Neuronal stem cell (in vitro differentiated cells): ENCODE data around the gene CMTM2. TPM values are rescaled to one million over a fixed set of nuclear protein-coding genes. Genes with fewer than 3 reads are reported as not detected.

Experiments
- DNase-seq: peaks from one replicate; pipeline ENCODE4 v3.0.0-alpha.2; 2013; ENCODE audit warnings: low spot score
- H2AFZ ChIP-seq: one replicate; pipeline ENCODE4 v1.6.1; 2013; ENCODE audit warnings: mild to moderate bottlenecking, low read length, inconsistent platforms
- H2AK5ac ChIP-seq: 2 replicates; pipeline ENCODE4 v1.6.1; 2013; ENCODE audit warnings: low read depth, mild to moderate bottlenecking, inconsistent platforms, low read length, moderate library complexity, mixed read lengths
- H2BK120ac ChIP-seq: 2 replicates; pipeline ENCODE4 v1.6.1; 2013; ENCODE audit warnings: low read depth, mild to moderate bottlenecking, inconsistent platforms, low read length, moderate library complexity, mixed read lengths
- H2BK12ac ChIP-seq: one replicate; pipeline ENCODE4 v1.6.1; 2013; ENCODE audit warnings: low read length, inconsistent platforms
- H2BK15ac ChIP-seq: 2 replicates; pipeline ENCODE4 v1.6.1; 2013; ENCODE audit warnings: mild to moderate bottlenecking, low read length, inconsistent platforms, mixed read lengths
- H2BK5ac ChIP-seq: one replicate; pipeline ENCODE4 v1.6.1; 2013; ENCODE audit warnings: inconsistent platforms, mild to moderate bottlenecking, low read length, moderate library complexity
- H3K14ac ChIP-seq: one replicate; pipeline ENCODE4 v1.6.1; 2013; ENCODE audit warnings: low read length, inconsistent platforms
- H3K18ac ChIP-seq: 2 replicates; pipeline ENCODE4 v1.6.1; 2013; ENCODE audit warnings: low read length, inconsistent platforms
- H3K23ac ChIP-seq: 2 replicates; pipeline ENCODE4 v1.6.1; 2013; ENCODE audit warnings: low read depth, mild to moderate bottlenecking, mixed read lengths, low read length, inconsistent platforms; ENCODE audit not compliant: poor library complexity
- H3K27ac ChIP-seq: replicated peaks from 3 replicates; pipeline ENCODE4 v1.5.1; 2013; ENCODE audit warnings: low read length, inconsistent platforms
- H3K27me3 ChIP-seq, 3 experiments: 2 replicates each; pipeline ENCODE4 v1.6.1; 2013; ENCODE audit warnings: low read length in 3 of 3, mild to moderate bottlenecking in 2 of 3, inconsistent platforms in 1 of 3, low read depth in 1 of 3, mixed read lengths in 1 of 3, moderate library complexity in 1 of 3; ENCODE audit not compliant: control insufficient read depth in 3 of 3, insufficient read depth in 3 of 3
- H3K36me3 ChIP-seq, 2 donors: replicated peaks in 1 of 2; 2 replicates each; pipeline ENCODE4 v1.6.1; 2013; ENCODE audit warnings: low read length in 2 of 2; ENCODE audit not compliant: control insufficient read depth in 2 of 2, insufficient read depth in 2 of 2
- H3K4ac ChIP-seq: 2 replicates; pipeline ENCODE4 v1.6.1; 2013; ENCODE audit warnings: inconsistent platforms, mild to moderate bottlenecking, low read length, moderate library complexity
- H3K4me1 ChIP-seq, 2 donors: 1 replicate in 1 of 2; 2 replicates in 1 of 2; pipeline ENCODE4 v1.6.1; 2013; ENCODE audit warnings: low read length in 2 of 2, low read depth in 1 of 2; ENCODE audit not compliant: control insufficient read depth in 2 of 2, insufficient read depth in 1 of 2
- H3K4me2 ChIP-seq: one replicate; pipeline ENCODE4 v1.6.1; 2013; ENCODE audit warnings: mild to moderate bottlenecking, low read length, inconsistent platforms; ENCODE audit not compliant: insufficient read depth, poor library complexity, severe bottlenecking
- H3K4me3 ChIP-seq, 2 donors: 2 replicates each; pipeline ENCODE4 v1.5.1; 2013; ENCODE audit warnings: low read length in 2 of 2, mild to moderate bottlenecking in 2 of 2, inconsistent platforms in 1 of 2, moderate library complexity in 1 of 2
- H3K79me1 ChIP-seq: one replicate; pipeline ENCODE4 v1.6.1; 2013; ENCODE audit warnings: low read depth, mild to moderate bottlenecking, inconsistent platforms, low read length, moderate library complexity
- H3K9ac ChIP-seq: one replicate; pipeline ENCODE4 v1.6.1; 2013; ENCODE audit warnings: mild to moderate bottlenecking, low read depth, low read length, inconsistent platforms; ENCODE audit not compliant: poor library complexity
- H3K9me3 ChIP-seq, 2 donors: replicated peaks in 1 of 2; 2 replicates each; pipeline versions ENCODE3 to v1.6.1; 2013; ENCODE audit warnings: low read length in 2 of 2, mild to moderate bottlenecking in 2 of 2, inconsistent platforms in 1 of 2, low read depth in 1 of 2, mixed read lengths in 1 of 2, moderate library complexity in 1 of 2; ENCODE audit not compliant: control insufficient read depth in 2 of 2, insufficient read depth in 1 of 2
- H4K8ac ChIP-seq: one replicate; pipeline ENCODE4 v1.6.1; 2013; ENCODE audit warnings: low read depth, mild to moderate bottlenecking, inconsistent platforms, low read length, moderate library complexity
- H4K91ac ChIP-seq: one replicate; pipeline ENCODE4 v1.6.1; 2013; ENCODE audit warnings: low read length, low read depth, mild to moderate bottlenecking, inconsistent platforms; ENCODE audit not compliant: poor library complexity
- WGBS, 2 donors: extraction: QIAGEN DNeasy Blood & Tissue Kit; methylation state at CpG; one replicate each; pipeline ENCODE4 v1.1.7; 2013; ENCODE audit warnings: missing lambda C conversion rate in 2 of 2, mixed read lengths in 1 of 2; ENCODE audit not compliant: insufficient read length in 2 of 2, insufficient replicate concordance in 1 of 2; ENCODE audit errors: extremely low coverage in 2 of 2; 5-methylcytosine and 5-hydroxymethylcytosine counted together
- small RNA-seq: library from polyadenylated mRNA; stranded (forward); fragments of <200 nt; extraction: miRNeasy Mini kit (QIAGEN cat#:217004); gene quantifications from one replicate; pipeline ENCODE3, GENCODE V24; 2013; ENCODE audit not compliant: insufficient read depth

Gene CMTM2

DNA sequence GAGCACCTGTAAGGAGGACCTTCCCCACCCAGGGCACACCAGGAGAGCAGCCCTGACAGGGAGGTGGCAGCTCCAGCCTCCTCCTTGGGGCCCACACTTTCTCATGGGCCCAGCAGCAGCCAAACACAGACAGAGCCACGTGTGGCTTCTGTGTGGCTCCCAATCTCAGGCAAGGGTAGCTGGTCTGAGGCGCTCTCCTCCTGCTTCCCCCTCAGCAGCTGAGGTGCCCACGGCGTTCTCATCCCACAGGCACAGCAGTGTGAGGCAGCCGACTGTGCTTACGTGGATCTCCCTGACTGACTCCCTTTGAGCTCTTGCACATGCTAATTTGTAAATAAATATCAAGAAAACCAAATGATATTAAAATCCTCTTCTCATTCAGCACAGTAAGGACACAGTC lies 56.1 kb downstream of the CMTM2 start:
- no peak for DNase-seq
- H3K4me3 ChIP-seq = no peak overlapping the region
- no peak overlapping the region for H2AFZ ChIP-seq
- H4K91ac ChIP-seq = no peak overlapping the region
- H3K9me3 ChIP-seq = peaks cover 0 to 2% of the 10 kb centered on the region in 2 donors
- H3K27me3 ChIP-seq = no peaks in the 10 kb centered on the region
- WGBS, 2 donors = no CpG with 5 or more reads among the region's 6 CpGs
- no peak overlapping the region for H4K8ac ChIP-seq
- H2BK120ac ChIP-seq = no peak overlapping the region
- no peak overlapping the region for H2AK5ac ChIP-seq
- no peak overlapping the region for H2BK12ac ChIP-seq
- H3K14ac ChIP-seq = no peak overlapping the region
- no peak overlapping the region for H3K4me2 ChIP-seq
- H2BK15ac ChIP-seq = no peak overlapping the region
- H3K36me3 ChIP-seq = peaks cover 0 to 2% of the 10 kb centered on the region in 2 donors
- H2BK5ac ChIP-seq = no peak overlapping the region
- H3K9ac ChIP-seq = no peak overlapping the region
- H3K4me1 ChIP-seq = no peaks in the 10 kb centered on the region
- no peak overlapping the region for H3K18ac ChIP-seq
- no peak overlapping the region for H3K27ac ChIP-seq
- H3K4ac ChIP-seq = no peak overlapping the region
- no peaks in the 10 kb centered on the region for H3K79me1 ChIP-seq
- no peak overlapping the region for H3K23ac ChIP-seq

DNA sequence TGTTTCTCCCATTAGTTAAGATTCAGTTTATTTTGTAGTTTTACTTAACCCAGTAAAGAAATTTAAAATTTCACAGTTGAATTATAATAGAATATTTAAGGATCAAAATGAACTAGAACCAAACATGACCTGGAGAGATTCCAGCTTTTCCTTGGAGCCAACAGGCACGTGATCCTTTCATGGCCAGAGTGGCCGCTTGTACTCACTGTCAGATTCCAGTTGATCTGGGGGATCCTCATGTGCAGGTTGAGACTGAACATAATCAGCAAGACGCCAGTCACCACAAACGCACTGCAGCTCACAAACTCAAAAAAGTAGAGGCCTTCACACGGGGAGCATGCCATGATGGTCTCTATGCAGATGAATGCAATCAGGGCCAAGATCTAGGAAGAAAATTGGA lies 56.9 kb downstream of the CMTM2 start:
- Histone ChIP-seq H2BK5ac (no peak overlapping the region), H2BK15ac (no peak overlapping the region), H3K9ac (no peak overlapping the region), H3K9me3 (peaks cover 0 to 2% of the 10 kb centered on the region in 2 donors), H3K4me1 (no peaks in the 10 kb centered on the region), H3K4me3 (no peak overlapping the region), H2BK120ac (no peak overlapping the region), H3K14ac (no peak overlapping the region), H3K27ac (no peak overlapping the region), H3K18ac (no peak overlapping the region), H2BK12ac (no peak overlapping the region), H2AK5ac (no peak overlapping the region), H3K27me3 (no peaks in the 10 kb centered on the region), H3K36me3 (peaks cover 0 to 2% of the 10 kb centered on the region in 2 donors), H4K91ac (no peak overlapping the region), H4K8ac (no peak overlapping the region), H3K4me2 (no peak overlapping the region), H3K4ac (no peak overlapping the region), H3K23ac (no peak overlapping the region), H2AFZ (no peak overlapping the region), H3K79me1 (no peaks in the 10 kb centered on the region)
- no CpG with 5 or more reads among the region's 5 CpGs for WGBS, 2 donors
- DNase-seq = no peak

DNA sequence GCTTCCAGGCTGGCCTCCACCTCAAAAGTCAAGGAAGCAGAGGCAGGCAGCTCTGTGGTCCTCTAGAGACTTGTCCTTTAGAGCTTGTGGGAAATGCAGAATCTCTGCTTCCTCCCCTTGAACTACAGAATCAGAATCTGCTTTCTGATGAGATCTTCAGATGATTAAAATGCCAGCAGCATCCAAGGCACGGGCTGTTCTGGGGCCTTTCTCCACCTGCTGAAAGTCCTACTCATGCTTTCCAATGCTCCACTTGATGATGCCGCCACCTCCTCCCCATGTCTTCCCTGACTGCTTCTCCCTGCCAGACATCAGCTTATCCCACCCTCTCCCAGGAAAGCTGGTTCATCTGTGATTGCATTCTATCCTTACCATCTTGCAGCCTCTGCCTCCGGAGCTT lies 58.5 kb downstream of the CMTM2 start:
- Histone ChIP-seq H3K14ac (no peak overlapping the region), H2AK5ac (no peak overlapping the region), H3K4me2 (no peak overlapping the region), H3K9ac (no peak overlapping the region), H3K18ac (no peak overlapping the region), H2BK12ac (no peak overlapping the region), H3K27ac (no peak overlapping the region), H2BK15ac (no peak overlapping the region), H2AFZ (no peak overlapping the region), H3K9me3 (no peaks in the 10 kb centered on the region), H3K4me1 (no peaks in the 10 kb centered on the region), H2BK120ac (no peak overlapping the region), H4K8ac (no peak overlapping the region), H3K79me1 (no peaks in the 10 kb centered on the region), H2BK5ac (no peak overlapping the region), H3K27me3 (no peaks in the 10 kb centered on the region), H3K4ac (no peak overlapping the region), H4K91ac (no peak overlapping the region), H3K36me3 (no peaks in the 10 kb centered on the region), H3K23ac (no peak overlapping the region), H3K4me3 (no peak overlapping the region)
- no peak for DNase-seq
- no CpG with 5 or more reads among the region's 3 CpGs for WGBS, 2 donors

Small RNA genes within 50 kb of the gene (small RNA-seq; reads per million reads assigned to genes)
- not detected for gene CKLF-CMTM1
